ENCODE measurements around the gene UBL7. TPM values are rescaled to one million over a fixed set of nuclear protein-coding genes. Genes with fewer than 3 reads are reported as not detected.

Gene UBL7
- total RNA-seq, 1 donor from 2014 or later: 39.8 TPM

DNA sequence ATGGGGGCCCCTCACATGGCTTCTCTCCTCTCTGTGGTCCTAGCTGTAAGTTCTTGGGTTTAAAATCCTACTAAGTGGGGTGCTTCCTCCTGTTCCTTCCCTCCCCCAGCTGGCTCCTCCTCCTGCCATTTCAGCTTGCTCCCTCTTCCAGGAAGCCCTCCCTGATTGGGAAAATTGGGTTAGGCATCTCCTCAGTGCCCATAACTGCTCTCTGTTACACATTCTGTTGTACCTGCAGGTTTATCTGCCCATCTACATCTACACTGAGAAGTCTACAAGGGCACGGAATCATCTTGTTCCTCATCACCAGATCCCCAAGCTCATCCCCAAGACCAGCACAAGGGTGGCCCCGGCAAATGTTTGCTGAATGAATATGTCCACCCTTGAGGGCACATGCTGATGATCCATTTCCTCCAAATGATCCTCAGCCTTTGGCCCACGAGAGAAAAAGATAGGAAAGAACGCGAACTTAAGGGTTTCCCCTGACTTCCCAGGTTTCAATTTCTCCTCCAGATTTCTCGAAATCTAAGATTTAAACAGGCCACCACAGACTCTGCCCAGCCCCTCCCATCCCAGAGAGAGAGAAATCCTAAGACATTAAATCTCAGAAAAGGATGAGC lies 31.1 kb downstream of the UBL7 start:
- DNase-seq (ENCODE audit: extremely low spot score in 2 of 2): no peak
- TF ChIP-seq, protein P1, sequence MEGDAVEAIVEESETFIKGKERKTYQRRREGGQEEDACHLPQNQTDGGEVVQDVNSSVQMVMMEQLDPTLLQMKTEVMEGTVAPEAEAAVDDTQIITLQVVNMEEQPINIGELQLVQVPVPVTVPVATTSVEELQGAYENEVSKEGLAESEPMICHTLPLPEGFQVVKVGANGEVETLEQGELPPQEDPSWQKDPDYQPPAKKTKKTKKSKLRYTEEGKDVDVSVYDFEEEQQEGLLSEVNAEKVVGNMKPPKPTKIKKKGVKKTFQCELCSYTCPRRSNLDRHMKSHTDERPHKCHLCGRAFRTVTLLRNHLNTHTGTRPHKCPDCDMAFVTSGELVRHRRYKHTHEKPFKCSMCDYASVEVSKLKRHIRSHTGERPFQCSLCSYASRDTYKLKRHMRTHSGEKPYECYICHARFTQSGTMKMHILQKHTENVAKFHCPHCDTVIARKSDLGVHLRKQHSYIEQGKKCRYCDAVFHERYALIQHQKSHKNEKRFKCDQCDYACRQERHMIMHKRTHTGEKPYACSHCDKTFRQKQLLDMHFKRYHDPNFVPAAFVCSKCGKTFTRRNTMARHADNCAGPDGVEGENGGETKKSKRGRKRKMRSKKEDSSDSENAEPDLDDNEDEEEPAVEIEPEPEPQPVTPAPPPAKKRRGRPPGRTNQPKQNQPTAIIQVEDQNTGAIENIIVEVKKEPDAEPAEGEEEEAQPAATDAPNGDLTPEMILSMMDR (IDR thresholded peaks at IDR 0.05): no peak
- no peak for TF ChIP-seq POLR2A (IDR thresholded peaks at IDR 0.05)
- no peaks in the 10 kb centered on the region for H3K9me3 ChIP-seq
- H3K4me1 ChIP-seq: peaks cover 16% of the 10 kb centered on the region
- no peak overlapping the region for H3K4me3 ChIP-seq
- intact Hi-C loops (cut with DNase I): no loop called here
- H3K27me3 ChIP-seq: no peaks in the 10 kb centered on the region
- H3K36me3 ChIP-seq: no peaks in the 10 kb centered on the region
- H3K27ac ChIP-seq: no peak overlapping the region

DNA sequence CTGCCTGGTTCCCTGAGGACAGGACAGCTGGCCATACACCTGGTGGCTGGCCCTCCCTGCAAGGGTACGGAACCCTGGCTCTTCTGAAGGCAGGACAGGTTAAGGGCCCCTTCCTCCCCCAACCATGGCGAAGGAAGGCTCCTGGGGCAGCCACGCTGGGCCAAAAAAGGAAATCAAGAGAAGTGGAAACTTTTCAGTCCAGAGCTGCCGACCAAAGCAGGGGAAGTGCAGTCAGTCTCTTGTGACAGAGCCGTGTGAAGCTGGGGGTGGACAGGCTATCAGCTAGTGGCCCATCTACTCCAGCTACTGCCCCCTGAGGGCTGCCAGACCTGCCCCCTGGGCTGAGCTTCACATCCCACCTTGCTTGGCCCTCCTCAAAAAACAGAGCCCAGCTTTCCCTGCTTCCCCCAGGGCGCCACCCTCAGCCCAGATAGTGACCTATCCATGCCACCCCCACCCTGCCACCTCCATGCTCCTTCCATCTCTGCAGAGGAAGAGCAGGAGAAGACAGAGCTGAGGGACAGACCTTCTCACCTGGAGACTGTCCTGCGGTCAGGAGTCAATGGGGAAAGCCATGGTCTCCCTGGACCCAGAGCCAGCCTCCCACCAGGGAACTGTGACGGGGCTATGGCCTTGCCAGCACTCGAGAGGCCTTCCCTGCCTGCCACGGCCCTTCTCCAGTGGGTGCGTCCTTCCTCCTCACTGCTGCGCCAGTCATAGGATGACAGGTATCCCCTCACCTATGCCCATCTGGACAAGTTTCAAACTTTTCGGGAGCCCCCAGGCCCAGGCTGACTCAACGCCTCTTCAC lies 31.8 kb downstream of the UBL7 start:
- TF ChIP-seq POLR2A (IDR thresholded peaks at IDR 0.05): no peak
- no peak for TF ChIP-seq POLR2AphosphoS5 (IDR thresholded peaks at IDR 0.05; ENCODE audit: insufficient read depth in 1 of 2, low read depth in 1 of 2)
- TF ChIP-seq, protein P1 (IDR thresholded peaks at IDR 0.05): no peak
- no peak for DNase-seq (ENCODE audit: extremely low spot score in 2 of 2)
- no peaks in the 10 kb centered on the region for H3K9me3 ChIP-seq
- intact Hi-C loops (cut with DNase I): no loop called here
- H3K36me3 ChIP-seq: no peaks in the 10 kb centered on the region
- H3K4me3 ChIP-seq: no peak overlapping the region
- H3K4me1 ChIP-seq: peaks cover 16% of the 10 kb centered on the region
- H3K27me3 ChIP-seq: no peaks in the 10 kb centered on the region
- H3K27ac ChIP-seq: no peak overlapping the region

DNA sequence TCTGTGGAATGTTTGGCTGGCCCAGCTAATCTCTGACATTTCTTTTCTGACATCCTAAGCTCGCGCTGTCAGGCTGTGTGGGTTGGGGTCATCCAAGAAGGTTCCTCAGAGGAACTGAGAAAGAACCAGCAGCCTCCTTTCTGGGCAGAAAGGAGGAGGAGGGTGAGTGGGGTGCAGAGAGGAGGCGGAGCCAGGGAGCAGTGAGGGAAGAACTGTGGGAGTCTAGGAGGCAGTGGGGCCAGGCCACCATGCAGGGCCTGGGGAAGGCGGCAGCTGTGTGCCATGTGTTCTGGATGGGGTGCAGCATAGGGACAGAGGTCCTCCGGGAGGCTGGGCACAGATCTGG lies 32.5 kb downstream of the UBL7 start:
- H3K9me3 ChIP-seq: no peaks in the 10 kb centered on the region
- no peak for DNase-seq (ENCODE audit: extremely low spot score in 2 of 2)
- H3K4me1 ChIP-seq: peaks cover 16% of the 10 kb centered on the region
- intact Hi-C loops (cut with DNase I): no loop called here
- no peak overlapping the region for H3K27ac ChIP-seq
- no peaks in the 10 kb centered on the region for H3K27me3 ChIP-seq
- TF ChIP-seq, protein P1 (IDR thresholded peaks at IDR 0.05): no peak
- TF ChIP-seq POLR2A (IDR thresholded peaks at IDR 0.05): no peak
- no peak for TF ChIP-seq POLR2AphosphoS5 (IDR thresholded peaks at IDR 0.05; ENCODE audit: insufficient read depth in 1 of 2, low read depth in 1 of 2)
- no peaks in the 10 kb centered on the region for H3K36me3 ChIP-seq
- H3K4me3 ChIP-seq: no peak overlapping the region

DNA sequence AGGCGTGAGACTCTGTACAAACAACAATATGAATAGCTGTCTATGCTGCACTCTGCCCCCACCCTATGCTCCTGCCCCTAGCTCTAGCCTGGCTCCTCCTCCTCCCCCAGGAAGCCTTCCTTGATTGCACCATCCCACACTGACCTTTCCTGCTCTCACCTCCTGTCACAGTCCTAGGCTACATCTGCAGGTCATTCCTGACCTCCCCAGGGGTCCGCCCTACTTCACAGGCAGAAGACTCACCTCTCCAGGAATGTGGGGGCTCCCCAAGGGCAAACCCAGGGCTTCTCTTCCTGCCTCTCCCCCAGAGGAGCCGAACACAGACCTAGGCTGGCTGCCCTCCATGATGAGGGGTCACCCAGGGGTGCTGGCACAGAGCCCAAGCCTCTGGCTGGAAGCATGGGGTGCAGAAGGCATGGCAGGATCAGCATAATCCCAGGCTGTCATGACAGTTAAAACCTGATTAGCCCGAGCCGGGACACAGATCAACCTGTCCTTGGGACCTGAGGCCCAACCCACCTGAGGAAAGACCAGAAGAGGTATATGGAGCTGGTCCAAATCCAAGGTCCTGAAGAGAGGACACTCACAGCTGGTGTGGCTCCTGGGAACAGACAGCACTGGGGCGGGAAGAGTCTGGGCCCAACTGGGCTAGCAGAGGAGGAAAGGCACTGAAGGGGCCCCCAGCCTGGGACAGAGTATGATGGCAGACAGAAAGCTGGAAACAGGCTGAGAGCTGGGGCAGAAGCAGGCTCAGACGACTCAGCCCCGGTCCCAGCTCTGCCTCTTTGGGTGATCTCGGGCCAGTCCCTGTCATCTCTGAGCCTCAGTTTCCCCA lies 33.1 kb downstream of the UBL7 start:
- Histone ChIP-seq H3K36me3 (no peaks in the 10 kb centered on the region), H3K27ac (no peak overlapping the region), H3K4me3 (no peak overlapping the region), H3K9me3 (no peaks in the 10 kb centered on the region), H3K27me3 (no peaks in the 10 kb centered on the region), H3K4me1 (peaks cover 16% of the 10 kb centered on the region)
- TF ChIP-seq, protein P1 (IDR thresholded peaks at IDR 0.05): no peak
- TF ChIP-seq POLR2AphosphoS5 (IDR thresholded peaks at IDR 0.05; ENCODE audit: insufficient read depth in 1 of 2, low read depth in 1 of 2): no peak
- DNase-seq (ENCODE audit: extremely low spot score in 2 of 2): no peak
- intact Hi-C loops (cut with DNase I): no loop called here
